ENCODE data around the gene AR.
"Not testable (repeated sequence)": the region's sequence is repeated elsewhere in the genome, so short reads cannot be mapped to it uniquely, and the experiment has no call there.

The AR gene

GRCh38 chrX:67570839-67571238 is 27.0 kb downstream of the AR start:
- DNase-seq = no peak

- DNase-seq = no peak
Observed at GRCh38 chrX:67574696-67575095, 30.9 kb downstream of the AR start.

DNA sequence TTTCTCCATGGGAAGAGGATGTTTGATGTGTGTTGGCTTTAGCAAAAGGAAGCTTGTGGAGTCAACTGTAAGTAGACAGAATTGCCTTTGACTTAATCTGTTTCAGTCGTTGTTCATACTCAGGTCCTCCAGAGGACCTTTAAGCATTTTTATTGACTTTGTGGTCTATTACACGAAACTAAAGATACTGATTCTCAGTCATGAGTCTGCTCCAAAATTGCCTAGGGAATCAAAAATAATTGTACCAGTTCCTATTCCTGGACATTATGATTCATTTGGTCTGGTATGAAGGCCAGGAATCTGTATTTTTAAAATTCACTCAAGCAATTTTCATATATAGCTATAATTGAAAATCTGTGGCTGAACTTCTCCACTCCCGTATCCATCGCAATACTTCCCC is 38.6 kb downstream of the AR start:
- DNase-seq = no peak

GRCh38 chrX:67583171-67583570 is 39.4 kb downstream of the AR start:
- DNase-seq = no peak

GRCh38 chrX:67585401-67585800 is 41.6 kb downstream of the AR start:
- DNase-seq = no peak

- DNase-seq = no peak
Observed at GRCh38 chrX:67587946-67588624, 44.3 kb downstream of the AR start.

DNA sequence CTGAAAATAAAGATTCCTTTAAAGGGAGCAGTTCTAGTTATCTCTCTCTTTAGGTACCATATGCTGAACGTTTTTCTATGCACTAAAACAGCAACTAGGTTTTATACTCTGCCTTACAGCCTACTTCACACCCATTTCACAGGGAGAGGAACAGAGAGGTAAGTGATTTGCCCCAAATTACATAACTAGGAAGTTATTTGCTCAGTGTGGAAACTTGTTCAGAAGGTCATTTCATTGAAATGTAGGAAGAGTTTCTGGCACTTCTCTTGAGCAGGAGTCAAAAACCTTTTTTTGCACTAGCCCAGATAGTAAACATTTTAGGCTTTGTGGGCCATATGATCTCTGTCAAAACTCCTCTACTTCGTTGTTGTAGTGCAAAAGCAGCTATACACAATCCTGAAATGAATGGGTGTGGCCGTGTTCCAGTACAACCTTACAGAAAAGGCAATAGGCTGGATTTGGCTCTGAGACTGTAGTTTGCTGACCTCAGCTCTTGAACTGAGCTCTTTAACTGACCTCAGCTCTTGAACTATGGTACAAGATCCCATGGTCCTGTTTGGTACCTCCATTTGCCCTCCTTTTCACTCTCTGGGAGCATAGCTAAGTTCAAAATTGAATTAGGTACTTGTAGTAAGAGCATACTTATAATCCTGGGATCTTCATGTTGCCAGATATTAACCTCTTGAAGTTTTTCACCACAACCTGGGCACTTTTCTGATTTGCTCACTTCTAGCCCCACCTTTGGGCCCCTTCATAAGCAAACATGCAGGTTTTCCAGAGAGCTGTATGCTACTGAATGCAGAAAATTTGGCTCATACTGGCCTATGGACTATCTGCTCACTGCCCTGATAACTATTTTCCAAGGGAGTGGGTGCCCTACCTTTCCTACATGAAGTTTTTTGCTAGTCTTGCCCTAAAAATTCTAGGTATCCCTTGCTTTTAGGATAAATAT is 53.3 kb downstream of the AR start:
- no peak for DNase-seq

GRCh38 chrX:67599532-67599931 is 55.7 kb downstream of the AR start:
- no peak for DNase-seq

DNA sequence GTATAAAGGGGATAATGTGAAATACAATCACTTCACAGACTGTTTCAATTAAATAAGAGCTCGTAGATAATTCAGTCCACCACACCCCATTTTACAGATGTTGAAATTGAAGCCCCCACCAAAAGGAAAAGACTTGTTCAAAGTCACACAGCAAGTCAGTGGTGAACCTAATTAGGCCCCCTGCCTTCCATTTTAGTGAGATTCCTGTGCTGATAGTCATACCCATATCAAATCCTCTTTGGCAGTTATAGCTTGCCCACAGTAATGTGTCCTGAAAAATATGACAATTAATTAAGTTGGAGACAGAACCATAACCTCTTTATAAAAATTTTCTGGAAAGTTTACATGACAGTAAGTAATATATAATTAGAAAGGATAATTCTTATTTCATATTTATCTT is 58.0 kb downstream of the AR start:
- DNase-seq = no peak

GRCh38 chrX:67604979-67605703 is 61.3 kb downstream of the AR start:
- DNase-seq = no peak

DNA sequence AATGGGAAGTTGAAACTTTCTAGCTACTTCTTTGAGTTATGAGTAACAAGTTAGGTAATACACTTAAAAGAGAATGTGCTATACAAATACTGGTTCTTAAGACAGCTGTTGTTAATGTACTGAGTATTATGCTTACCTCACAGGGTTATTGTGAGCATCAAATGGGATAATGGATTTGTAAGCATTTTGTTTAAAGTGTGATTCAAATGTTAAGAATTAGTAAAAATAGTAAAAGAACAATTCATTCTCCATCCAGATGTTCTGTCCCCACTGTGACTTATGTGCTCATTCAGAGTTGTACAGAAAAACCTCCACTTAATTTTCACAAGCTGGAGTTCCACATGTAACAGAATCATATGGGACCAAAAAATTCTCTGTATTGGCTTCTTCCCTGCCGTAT is 63.6 kb downstream of the AR start:
- no peak for DNase-seq

DNA sequence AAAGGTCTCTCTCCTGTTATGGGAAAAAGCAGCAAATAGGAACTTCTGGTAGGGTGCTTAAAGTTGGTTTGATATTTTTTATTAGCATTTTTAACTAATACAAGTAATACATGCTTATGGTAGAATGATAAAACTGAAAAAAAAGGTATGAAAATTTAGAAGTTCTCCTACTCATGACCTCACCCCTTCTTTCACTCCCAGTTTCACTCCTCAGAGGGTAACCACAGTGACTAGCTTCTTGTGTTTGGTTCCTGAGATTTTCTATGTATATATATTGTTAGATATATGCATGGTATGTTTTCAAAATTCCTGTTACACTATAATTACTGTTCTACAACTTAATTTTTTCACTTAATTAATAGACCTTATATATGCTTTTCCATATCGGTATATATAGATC is 66.5 kb downstream of the AR start:
- DNase-seq = no peak

DNA sequence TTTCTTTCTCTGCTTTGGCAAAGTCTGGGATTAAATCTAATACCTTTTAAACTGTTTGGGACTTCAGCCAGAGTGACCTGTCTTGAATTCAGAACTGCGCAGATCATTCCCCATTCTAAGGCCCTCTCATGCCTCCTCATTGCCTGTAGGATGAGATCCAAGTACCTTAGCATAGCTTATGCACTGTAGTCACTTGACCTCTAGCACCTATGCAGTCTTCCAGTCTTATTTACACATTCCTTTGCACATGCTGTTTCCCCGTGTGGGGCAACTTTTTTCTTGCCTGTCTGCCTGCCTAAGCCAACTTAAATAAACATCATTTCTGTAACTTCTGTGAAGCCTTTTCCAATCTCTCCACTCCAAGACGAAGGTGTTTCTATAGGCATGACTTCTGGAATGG is 68.4 kb downstream of the AR start:
- DNase-seq = no peak

DNA sequence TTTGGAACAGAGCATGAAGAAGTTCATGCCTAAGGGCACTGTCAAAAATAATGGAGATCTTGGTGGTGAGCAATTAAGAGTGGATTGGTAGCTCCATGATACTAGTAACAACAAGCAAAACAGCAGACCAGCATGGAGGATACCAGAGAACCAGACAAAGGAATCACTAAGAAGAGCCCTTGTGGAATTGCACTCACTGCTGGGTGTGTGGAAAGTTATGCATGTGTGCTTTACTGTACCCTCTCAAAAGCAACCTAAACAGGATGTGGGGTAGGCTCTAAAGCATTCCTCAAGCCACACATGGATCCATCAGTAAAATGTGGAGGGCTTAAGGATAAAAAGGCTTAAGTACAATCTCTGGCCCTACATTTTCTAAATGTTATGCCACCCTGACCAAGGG is 69.5 kb downstream of the AR start:
- no peak for DNase-seq

DNA sequence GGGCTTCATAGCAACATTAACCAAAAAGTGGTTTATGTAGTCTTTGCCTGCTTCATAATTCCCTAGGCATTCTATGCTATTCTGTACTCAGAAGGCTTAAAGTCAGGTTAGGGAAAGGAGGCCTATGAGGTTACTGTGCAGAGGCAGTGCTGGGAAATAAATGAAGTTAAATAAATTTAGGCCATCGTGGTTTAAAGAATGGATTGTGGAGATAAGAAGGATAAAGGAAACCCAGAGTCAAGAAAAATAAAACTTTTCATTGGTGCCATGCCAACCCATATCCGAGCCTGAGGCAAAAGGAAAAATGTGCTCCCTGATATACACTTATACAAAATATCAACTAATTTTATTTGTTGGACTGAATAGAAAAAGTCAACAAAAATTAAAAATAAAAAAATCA is 70.2 kb downstream of the AR start:
- no peak for DNase-seq

DNA sequence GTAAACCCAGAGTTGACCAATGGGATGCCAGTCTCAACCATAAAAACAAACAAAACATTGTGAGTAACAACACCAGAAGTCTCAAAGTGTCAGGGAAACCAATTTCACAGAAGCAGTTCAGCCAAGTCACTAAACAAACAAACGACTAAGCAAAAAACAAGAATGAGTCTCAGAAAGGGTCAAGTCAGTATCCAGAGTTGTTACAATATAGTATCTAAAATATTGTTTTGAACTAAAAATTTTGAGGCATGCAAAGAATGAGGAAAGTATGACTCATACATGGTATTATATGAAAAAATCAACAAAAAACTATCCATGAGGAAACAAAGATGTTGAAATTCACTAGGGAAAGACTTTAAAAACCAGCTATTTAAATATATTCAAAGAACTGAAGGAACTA is 70.6 kb downstream of the AR start:
- DNase-seq = no peak

GRCh38 chrX:67619253-67619652 is 75.4 kb downstream of the AR start:
- DNase-seq = no peak

DNA sequence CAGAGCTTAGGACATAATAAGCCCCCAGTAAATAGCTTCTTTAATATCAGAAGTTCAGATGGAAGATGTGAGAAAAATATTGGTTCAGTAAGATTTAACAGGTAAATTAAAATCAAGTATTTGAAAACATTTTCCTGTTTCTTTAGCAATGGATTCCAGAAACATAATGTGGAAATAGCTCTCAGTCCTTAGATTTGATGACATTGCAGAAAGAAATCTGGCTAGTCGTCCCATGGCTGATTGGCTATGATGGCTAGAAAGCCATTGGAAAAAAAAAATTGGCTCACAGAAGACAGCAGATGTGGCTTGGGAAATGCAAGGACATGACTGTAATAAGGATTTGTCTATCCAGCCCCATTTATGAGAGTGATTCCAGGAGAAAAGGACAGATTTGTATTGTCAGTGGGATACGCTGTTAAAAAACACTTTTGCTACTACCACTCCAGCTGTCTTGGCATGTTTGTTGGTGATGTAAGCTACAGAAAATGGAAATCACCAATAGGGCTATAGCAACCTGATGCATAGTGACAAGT is 78.3 kb downstream of the AR start:
- no peak for DNase-seq

DNA sequence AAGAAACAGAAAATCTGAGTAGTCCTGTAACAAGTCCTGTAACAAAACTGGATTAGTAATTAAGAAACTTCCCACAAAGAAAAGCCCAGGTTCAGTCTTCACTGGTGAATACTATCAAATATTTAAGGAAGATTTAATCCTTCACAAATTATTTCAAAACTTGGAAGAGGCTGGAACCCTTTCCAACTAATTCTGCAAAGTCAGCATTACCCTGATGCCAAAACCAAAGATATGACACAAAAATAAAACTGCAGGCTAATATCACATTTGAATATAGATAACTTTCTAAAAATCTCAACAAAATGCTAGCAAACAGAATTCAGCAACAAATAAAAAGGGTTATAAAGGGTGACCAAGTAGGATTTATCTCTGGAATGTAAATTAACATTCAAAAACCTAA is 80.5 kb downstream of the AR start:
- no peak for DNase-seq

GRCh38 chrX:67635424-67635823 is 91.6 kb downstream of the AR start:
- DNase-seq = no peak

DNA sequence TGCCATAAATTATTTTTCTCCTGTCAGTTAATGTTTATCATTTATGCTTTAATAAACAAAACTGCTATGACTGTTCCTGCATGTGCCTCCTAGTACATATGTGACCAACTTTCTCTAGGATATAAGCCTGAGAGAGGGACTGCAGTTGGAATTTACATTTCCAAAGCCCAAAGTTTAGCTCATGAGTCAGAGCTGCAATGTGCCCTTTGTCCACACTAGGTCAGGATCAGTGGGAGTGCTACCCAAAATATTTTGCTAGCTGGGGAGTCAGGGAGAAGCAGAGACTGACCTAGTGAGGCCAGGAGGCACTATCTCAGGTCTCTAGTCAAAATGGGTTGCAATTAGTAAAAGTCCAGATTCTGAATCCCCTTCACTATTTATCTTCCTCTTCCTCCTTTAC is 92.7 kb downstream of the AR start:
- DNase-seq = no peak

DNA sequence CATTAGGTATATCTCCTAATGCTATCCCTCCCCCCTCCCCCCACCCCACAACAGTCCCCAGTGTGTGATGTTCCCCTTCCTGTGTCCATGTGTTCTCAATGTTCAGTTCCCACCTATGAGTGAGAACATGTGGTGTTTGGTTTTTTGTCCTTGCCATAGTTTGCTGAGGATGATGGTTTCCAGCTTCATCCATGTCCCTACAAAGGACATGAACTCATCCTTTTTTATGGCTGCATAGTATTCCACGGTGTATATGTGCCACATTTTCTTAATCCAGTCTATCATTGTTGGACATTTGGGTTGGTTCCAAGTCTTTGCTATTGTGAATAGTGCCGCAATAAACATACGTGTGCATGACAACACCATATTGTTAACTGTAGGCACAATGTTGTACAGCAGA is 93.5 kb downstream of the AR start:
- DNase-seq = not testable (repeated sequence)

DNA sequence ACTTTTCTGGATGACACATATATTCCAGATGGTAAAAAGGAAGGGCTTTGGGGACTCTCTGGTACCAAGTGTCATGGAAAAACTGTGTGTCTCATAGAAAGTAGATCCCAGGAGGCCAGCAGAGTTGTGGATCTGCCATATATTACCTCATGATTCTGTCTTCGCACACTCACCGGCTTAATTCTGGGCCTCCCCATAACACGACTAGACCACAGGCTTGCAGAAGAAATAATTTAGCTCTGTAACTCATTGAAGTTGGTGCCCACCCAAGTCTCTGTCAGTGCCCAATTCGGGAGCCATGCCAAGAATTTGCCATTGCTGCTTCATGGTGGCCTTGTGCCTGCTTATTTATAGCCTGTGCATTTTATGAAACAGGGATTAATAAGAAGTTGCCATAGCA is 104.5 kb downstream of the AR start:
- no peak for DNase-seq

Data from activated T-cell treated with anti-CD3 and anti-CD28 coated beads, Interleukin-2, amount 50 U/mL, for 1 hour (primary cell).